WTC11 (cell line): Measurements from ENCODE around the gene ADGRD2.

Source experiments
- CBFB ChIP-seq: sonication (generic); formaldehyde crosslinking; IDR thresholded peaks from 2 replicates; pipeline ENCODE4 v1.8.1; 2022; ENCODE audit warnings: mild to moderate bottlenecking, low read depth, missing genetic modification reagents
- TP53 ChIP-seq: sonication (generic); formaldehyde crosslinking; IDR thresholded peaks from 2 replicates; pipeline ENCODE4 v1.8.1; 2023; ENCODE audit warnings: mild to moderate bottlenecking, missing genetic modification reagents
- ZBTB21 ChIP-seq: sonication (generic); formaldehyde crosslinking; IDR thresholded peaks from 2 replicates; pipeline ENCODE4 v1.8.1; 2023; ENCODE audit warnings: mild to moderate bottlenecking, missing genetic modification reagents, borderline replicate concordance
- TF ChIP-seq, protein P1 (sequence below): fragments of 200-600 bp; IDR thresholded peaks from 2 replicates; pipeline ENCODE4 v1.8.0; 2022; ENCODE audit warnings: antibody characterized with exemption

GRCh38 chr9:124488641-124489210 is 38.5 kb downstream of the ADGRD2 start:
- TF ChIP-seq, protein P1, sequence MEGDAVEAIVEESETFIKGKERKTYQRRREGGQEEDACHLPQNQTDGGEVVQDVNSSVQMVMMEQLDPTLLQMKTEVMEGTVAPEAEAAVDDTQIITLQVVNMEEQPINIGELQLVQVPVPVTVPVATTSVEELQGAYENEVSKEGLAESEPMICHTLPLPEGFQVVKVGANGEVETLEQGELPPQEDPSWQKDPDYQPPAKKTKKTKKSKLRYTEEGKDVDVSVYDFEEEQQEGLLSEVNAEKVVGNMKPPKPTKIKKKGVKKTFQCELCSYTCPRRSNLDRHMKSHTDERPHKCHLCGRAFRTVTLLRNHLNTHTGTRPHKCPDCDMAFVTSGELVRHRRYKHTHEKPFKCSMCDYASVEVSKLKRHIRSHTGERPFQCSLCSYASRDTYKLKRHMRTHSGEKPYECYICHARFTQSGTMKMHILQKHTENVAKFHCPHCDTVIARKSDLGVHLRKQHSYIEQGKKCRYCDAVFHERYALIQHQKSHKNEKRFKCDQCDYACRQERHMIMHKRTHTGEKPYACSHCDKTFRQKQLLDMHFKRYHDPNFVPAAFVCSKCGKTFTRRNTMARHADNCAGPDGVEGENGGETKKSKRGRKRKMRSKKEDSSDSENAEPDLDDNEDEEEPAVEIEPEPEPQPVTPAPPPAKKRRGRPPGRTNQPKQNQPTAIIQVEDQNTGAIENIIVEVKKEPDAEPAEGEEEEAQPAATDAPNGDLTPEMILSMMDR = no peak
- no peak for TF ChIP-seq CBFB (CRISPR knock-in tag)
- no peak for TF ChIP-seq ZBTB21
- no peak for TF ChIP-seq TP53
